Upper lobe of left lung (tissue), 4 donors: Measurements from ENCODE around the gene ACVR2B.

Experiments used
- CTCF ChIP-seq, 6 experiments: fragments of 450-650 bp in 4 of 6; fragments of 200-600 bp in 2 of 6; sonication (generic) in 2 of 6; IDR thresholded peaks; one replicate each; pipeline ENCODE4 v1.5.1; 2016 to 2019; ENCODE audit warnings: antibody characterized with exemption in 6 of 6
- POLR2A ChIP-seq, 4 donors: fragments of 450-650 bp; IDR thresholded peaks; one replicate each; pipeline ENCODE4 v1.5.1; 2016 to 2017; ENCODE audit warnings: antibody characterized with exemption in 4 of 4, mild to moderate bottlenecking in 2 of 4

GRCh38 chr3:38521391-38521987 lies 67.8 kb downstream of the ACVR2B start:
- TF ChIP-seq CTCF (IDR thresholded peaks at IDR 0.05) (peak; percentile 79 to 89 (median 86)), POLR2A (IDR thresholded peaks at IDR 0.05) (no peak)
